GM23338 (cell line): ENCODE data around the gene NAT8L. TPM values are rescaled to one million over a fixed set of nuclear protein-coding genes. Genes with fewer than 3 reads are reported as not detected.

ENCODE experiments used
- ATAC-seq: fragments of 200-7000 bp; cut with Tn5 transposase; 3 replicates; pipeline ENCODE4 v1.9.1; 2020
- DNase-seq: peaks from one replicate; pipeline ENCODE4 v3.0.0-alpha.2; 2015; ENCODE audit warnings: low spot score
- H2AFZ ChIP-seq: fragments of 200-600 bp; sonication (generic); 2 replicates; pipeline ENCODE4 v1.8.0; 2016; ENCODE audit warnings: antibody characterized with exemption, mild to moderate bottlenecking, moderate library complexity
- H3F3A ChIP-seq: fragments of 200-600 bp; sonication (generic); replicated peaks from 2 replicates; pipeline ENCODE4 v1.8.0; 2017; ENCODE audit warnings: antibody characterized with exemption, mixed run types, low read depth
- H3K27ac ChIP-seq: fragments of 200-600 bp; sonication (generic); 2 replicates; pipeline ENCODE4 v1.6.1; 2016; ENCODE audit warnings: low read depth
- H3K27me3 ChIP-seq: fragments of 200-600 bp; sonication (generic); 2 replicates; pipeline ENCODE4 v1.8.0; 2016; ENCODE audit warnings: mild to moderate bottlenecking, mixed run types, moderate library complexity; ENCODE audit not compliant: insufficient read depth
- H3K36me3 ChIP-seq: fragments of 200-600 bp; sonication (generic); 2 replicates; pipeline ENCODE4 v1.8.0; 2016; ENCODE audit warnings: mild to moderate bottlenecking; ENCODE audit not compliant: insufficient read depth
- H3K4me1 ChIP-seq: fragments of 200-600 bp; sonication (generic); 2 replicates; pipeline ENCODE4 v1.8.0; 2016; ENCODE audit warnings: mild to moderate bottlenecking, moderate library complexity; ENCODE audit not compliant: insufficient read depth
- H3K4me2 ChIP-seq: fragments of 200-600 bp; sonication (generic); 2 replicates; pipeline ENCODE4 v1.7.1; 2017; ENCODE audit warnings: mixed run types
- H3K4me3 ChIP-seq: fragments of 200-600 bp; sonication (generic); 2 replicates; pipeline ENCODE4 v1.6.1; 2016; ENCODE audit warnings: mixed run types
- H3K79me2 ChIP-seq: fragments of 200-600 bp; sonication (generic); replicated peaks from 2 replicates; pipeline ENCODE4 v1.8.0; 2017; ENCODE audit warnings: mild to moderate bottlenecking; ENCODE audit not compliant: insufficient read depth
- H3K9me2 ChIP-seq: fragments of 200-600 bp; sonication (generic); 2 replicates; pipeline ENCODE4 v1.8.0; 2017; ENCODE audit not compliant: insufficient read depth
- H4K20me1 ChIP-seq: fragments of 200-600 bp; sonication (generic); replicated peaks from 2 replicates; pipeline ENCODE4 v1.8.0; 2017; ENCODE audit warnings: mild to moderate bottlenecking; ENCODE audit not compliant: insufficient read depth
- H3K27ac Mint-ChIP-seq: 2 replicates; pipeline ENCODE4 v1.8.0; 2020; ENCODE audit warnings: inconsistent platforms, mild to moderate bottlenecking, moderate library complexity, mixed read lengths
- H3K27me3 Mint-ChIP-seq: 3 replicates; pipeline ENCODE4 v1.8.0; 2022; ENCODE audit warnings: low read depth, mild to moderate bottlenecking, moderate library complexity, mixed read lengths, inconsistent platforms; ENCODE audit not compliant: insufficient read depth, poor library complexity
- H3K36me3 Mint-ChIP-seq: 3 replicates; pipeline ENCODE4 v1.8.0; 2021; ENCODE audit warnings: low read depth, mild to moderate bottlenecking, inconsistent platforms, moderate library complexity, mixed read lengths
- H3K4me1 Mint-ChIP-seq: 3 replicates; pipeline ENCODE4 v1.8.0; 2020; ENCODE audit warnings: mild to moderate bottlenecking, inconsistent platforms, mixed read lengths
- H3K4me3 Mint-ChIP-seq: 3 replicates; pipeline ENCODE4 v1.8.0; 2021; ENCODE audit warnings: moderate library complexity, mild to moderate bottlenecking, inconsistent platforms, mixed read lengths
- H3K9me3 Mint-ChIP-seq: 3 replicates; pipeline ENCODE4 v1.8.0; 2020; ENCODE audit warnings: moderate library complexity, mild to moderate bottlenecking, inconsistent platforms, mixed read lengths
- CREB1 ChIP-seq: fragments of 250-450 bp; sonication (Bioruptor Pico); IDR thresholded peaks from 2 replicates; pipeline ENCODE4 v1.5.0; 2020; ENCODE audit warnings: low read depth, mild to moderate bottlenecking, moderate library complexity
- EZH2phosphoT487 ChIP-seq: fragments of 200-600 bp; sonication (generic); IDR thresholded peaks from one replicate; pipeline ENCODE4 v1.8.1; 2018; ENCODE audit warnings: antibody characterized with exemption; ENCODE audit not compliant: unreplicated experiment
- NANOG ChIP-seq: IDR thresholded peaks from 2 replicates; pipeline ENCODE4 v1.6.1; 2016; ENCODE audit warnings: antibody characterized with exemption, borderline replicate concordance
- STAT1 ChIP-seq: IDR thresholded peaks from one replicate; pipeline ENCODE4 v1.6.1; 2016; ENCODE audit warnings: antibody characterized with exemption; ENCODE audit not compliant: unreplicated experiment
- polyA plus RNA-seq: library from polyadenylated mRNA; unstranded; fragments of >200 nt; fragmentation: Nextera tagmentation; extraction: Ambion mirVana; gene quantifications from 2 replicates; pipeline ENCODE4 v1.2.1, GENCODE V29; 2016
- total RNA-seq: library from RNA; depleted of rRNA; stranded (reverse); fragments of >200 nt; shearing (Covaris generic); gene quantifications from 2 replicates; pipeline ENCODE4 v1.2.3, GENCODE V29; 2014
- TF ChIP-seq, protein P1 (sequence below): IDR thresholded peaks from 2 replicates; pipeline ENCODE4 v1.6.1; 2016; ENCODE audit warnings: antibody characterized with exemption
- TF ChIP-seq, protein P2 (sequence below): IDR thresholded peaks from one replicate; pipeline ENCODE4 v1.6.1; 2018; ENCODE audit warnings: antibody characterized with exemption; ENCODE audit not compliant: unreplicated experiment
- TF ChIP-seq, protein P3 (sequence below): fragments of 250-450 bp; sonication (Bioruptor Pico); IDR thresholded peaks from 2 replicates; pipeline ENCODE4 v1.5.0; 2020; ENCODE audit warnings: mild to moderate bottlenecking, moderate library complexity

NAT8L gene
- total and polyA plus RNA-seq, 2 experiments from 2014 or later, result 1.6 to 9.7 TPM

DNA sequence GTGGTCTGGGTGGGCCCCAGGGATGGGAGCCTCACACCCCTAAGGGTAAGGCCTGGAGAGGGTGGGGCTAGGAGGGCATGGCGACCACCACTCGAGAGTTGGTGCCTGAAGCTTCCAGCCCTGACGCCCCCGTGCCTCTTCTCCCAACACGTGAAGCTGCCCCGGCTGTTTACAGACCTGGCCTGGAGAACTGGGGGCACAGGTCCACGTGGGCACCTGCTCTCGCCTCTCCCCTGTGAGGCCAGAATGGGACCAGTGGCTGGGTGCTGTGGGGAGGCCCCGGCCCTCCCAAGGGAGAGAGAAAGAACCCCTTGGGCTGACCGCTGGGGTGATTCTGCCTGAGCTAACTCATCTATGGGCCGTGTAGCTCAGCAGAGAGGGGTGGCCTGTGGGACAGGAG lies 15.5 kb downstream of the NAT8L start:
- H4K20me1 ChIP-seq, result no peaks in the 10 kb centered on the region
- no peak overlapping the region for H3K4me3 ChIP-seq
- Mint-ChIP-seq H3K36me3 (no peaks in the 10 kb centered on the region; the same call in 2 of the 3 replicates), H3K27me3 (peaks cover 7% of the 10 kb centered on the region), H3K4me1 (peaks cover 9% of the 10 kb centered on the region), H3K9me3 (no peaks in the 10 kb centered on the region), H3K4me3 (no peak overlapping the region), H3K27ac (no peak overlapping the region)
- no peak overlapping the region for H3K27ac ChIP-seq
- no peak overlapping the region for H3K4me2 ChIP-seq
- H2AFZ ChIP-seq, result no peak overlapping the region
- no peak for ATAC-seq
- H3K27me3 ChIP-seq, result no peaks in the 10 kb centered on the region
- TF ChIP-seq, protein P1, sequence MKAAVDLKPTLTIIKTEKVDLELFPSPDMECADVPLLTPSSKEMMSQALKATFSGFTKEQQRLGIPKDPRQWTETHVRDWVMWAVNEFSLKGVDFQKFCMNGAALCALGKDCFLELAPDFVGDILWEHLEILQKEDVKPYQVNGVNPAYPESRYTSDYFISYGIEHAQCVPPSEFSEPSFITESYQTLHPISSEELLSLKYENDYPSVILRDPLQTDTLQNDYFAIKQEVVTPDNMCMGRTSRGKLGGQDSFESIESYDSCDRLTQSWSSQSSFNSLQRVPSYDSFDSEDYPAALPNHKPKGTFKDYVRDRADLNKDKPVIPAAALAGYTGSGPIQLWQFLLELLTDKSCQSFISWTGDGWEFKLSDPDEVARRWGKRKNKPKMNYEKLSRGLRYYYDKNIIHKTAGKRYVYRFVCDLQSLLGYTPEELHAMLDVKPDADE, result no peak
- TF ChIP-seq CREB1 (CRISPR knock-in tag) (no peak), EZH2phosphoT487 (no peak), STAT1 (no peak), NANOG (no peak)
- TF ChIP-seq, protein P2, sequence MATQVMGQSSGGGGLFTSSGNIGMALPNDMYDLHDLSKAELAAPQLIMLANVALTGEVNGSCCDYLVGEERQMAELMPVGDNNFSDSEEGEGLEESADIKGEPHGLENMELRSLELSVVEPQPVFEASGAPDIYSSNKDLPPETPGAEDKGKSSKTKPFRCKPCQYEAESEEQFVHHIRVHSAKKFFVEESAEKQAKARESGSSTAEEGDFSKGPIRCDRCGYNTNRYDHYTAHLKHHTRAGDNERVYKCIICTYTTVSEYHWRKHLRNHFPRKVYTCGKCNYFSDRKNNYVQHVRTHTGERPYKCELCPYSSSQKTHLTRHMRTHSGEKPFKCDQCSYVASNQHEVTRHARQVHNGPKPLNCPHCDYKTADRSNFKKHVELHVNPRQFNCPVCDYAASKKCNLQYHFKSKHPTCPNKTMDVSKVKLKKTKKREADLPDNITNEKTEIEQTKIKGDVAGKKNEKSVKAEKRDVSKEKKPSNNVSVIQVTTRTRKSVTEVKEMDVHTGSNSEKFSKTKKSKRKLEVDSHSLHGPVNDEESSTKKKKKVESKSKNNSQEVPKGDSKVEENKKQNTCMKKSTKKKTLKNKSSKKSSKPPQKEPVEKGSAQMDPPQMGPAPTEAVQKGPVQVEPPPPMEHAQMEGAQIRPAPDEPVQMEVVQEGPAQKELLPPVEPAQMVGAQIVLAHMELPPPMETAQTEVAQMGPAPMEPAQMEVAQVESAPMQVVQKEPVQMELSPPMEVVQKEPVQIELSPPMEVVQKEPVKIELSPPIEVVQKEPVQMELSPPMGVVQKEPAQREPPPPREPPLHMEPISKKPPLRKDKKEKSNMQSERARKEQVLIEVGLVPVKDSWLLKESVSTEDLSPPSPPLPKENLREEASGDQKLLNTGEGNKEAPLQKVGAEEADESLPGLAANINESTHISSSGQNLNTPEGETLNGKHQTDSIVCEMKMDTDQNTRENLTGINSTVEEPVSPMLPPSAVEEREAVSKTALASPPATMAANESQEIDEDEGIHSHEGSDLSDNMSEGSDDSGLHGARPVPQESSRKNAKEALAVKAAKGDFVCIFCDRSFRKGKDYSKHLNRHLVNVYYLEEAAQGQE, result no peak
- TF ChIP-seq, protein P3, sequence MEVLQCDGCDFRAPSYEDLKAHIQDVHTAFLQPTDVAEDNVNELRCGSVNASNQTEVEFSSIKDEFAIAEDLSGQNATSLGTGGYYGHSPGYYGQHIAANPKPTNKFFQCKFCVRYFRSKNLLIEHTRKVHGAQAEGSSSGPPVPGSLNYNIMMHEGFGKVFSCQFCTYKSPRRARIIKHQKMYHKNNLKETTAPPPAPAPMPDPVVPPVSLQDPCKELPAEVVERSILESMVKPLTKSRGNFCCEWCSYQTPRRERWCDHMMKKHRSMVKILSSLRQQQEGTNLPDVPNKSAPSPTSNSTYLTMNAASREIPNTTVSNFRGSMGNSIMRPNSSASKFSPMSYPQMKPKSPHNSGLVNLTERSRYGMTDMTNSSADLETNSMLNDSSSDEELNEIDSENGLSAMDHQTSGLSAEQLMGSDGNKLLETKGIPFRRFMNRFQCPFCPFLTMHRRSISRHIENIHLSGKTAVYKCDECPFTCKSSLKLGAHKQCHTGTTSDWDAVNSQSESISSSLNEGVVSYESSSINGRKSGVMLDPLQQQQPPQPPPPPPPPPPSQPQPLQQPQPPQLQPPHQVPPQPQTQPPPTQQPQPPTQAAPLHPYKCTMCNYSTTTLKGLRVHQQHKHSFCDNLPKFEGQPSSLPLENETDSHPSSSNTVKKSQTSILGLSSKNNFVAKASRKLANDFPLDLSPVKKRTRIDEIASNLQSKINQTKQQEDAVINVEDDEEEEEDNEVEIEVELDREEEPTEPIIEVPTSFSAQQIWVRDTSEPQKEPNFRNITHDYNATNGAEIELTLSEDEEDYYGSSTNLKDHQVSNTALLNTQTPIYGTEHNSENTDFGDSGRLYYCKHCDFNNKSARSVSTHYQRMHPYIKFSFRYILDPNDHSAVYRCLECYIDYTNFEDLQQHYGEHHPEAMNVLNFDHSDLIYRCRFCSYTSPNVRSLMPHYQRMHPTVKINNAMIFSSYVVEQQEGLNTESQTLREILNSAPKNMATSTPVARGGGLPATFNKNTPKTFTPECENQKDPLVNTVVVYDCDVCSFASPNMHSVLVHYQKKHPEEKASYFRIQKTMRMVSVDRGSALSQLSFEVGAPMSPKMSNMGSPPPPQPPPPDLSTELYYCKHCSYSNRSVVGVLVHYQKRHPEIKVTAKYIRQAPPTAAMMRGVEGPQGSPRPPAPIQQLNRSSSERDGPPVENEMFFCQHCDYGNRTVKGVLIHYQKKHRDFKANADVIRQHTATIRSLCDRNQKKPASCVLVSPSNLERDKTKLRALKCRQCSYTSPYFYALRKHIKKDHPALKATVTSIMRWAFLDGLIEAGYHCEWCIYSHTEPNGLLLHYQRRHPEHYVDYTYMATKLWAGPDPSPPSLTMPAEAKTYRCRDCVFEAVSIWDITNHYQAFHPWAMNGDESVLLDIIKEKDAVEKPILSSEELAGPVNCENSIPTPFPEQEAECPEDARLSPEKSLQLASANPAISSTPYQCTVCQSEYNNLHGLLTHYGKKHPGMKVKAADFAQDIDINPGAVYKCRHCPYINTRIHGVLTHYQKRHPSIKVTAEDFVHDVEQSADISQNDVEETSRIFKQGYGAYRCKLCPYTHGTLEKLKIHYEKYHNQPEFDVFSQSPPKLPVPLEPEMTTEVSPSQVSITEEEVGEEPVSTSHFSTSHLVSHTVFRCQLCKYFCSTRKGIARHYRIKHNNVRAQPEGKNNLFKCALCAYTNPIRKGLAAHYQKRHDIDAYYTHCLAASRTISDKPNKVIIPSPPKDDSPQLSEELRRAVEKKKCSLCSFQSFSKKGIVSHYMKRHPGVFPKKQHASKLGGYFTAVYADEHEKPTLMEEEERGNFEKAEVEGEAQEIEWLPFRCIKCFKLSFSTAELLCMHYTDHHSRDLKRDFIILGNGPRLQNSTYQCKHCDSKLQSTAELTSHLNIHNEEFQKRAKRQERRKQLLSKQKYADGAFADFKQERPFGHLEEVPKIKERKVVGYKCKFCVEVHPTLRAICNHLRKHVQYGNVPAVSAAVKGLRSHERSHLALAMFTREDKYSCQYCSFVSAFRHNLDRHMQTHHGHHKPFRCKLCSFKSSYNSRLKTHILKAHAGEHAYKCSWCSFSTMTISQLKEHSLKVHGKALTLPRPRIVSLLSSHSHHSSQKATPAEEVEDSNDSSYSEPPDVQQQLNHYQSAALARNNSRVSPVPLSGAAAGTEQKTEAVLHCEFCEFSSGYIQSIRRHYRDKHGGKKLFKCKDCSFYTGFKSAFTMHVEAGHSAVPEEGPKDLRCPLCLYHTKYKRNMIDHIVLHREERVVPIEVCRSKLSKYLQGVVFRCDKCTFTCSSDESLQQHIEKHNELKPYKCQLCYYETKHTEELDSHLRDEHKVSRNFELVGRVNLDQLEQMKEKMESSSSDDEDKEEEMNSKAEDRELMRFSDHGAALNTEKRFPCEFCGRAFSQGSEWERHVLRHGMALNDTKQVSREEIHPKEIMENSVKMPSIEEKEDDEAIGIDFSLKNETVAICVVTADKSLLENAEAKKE (CRISPR knock-in tag), result no peak
- no peaks in the 10 kb centered on the region for H3K4me1 ChIP-seq
- no peaks in the 10 kb centered on the region for H3F3A ChIP-seq
- DNase-seq, result no peak
- no peaks in the 10 kb centered on the region for H3K36me3 ChIP-seq
- no peaks in the 10 kb centered on the region for H3K9me2 ChIP-seq
- H3K79me2 ChIP-seq, result no peaks in the 10 kb centered on the region
